RWPE1 (cell line): Measurements from ENCODE around the gene SZT2.
"Not testable (repeated sequence)": the region's sequence is repeated elsewhere in the genome, so short reads cannot be mapped to it uniquely, and the experiment has no call there.

Experiments
- CTCF ChIA-PET: fragments of 350-600 bp; sonication (Branson Sonifier 250); formaldehyde crosslinking; extraction: SDS; loops from one replicate; lab custom pipeline; 2021; lab: Yijun Ruan, JAX
- POLR2A ChIA-PET: fragments of 400-600 bp; formaldehyde crosslinking; extraction: SDS; loops from one replicate; lab custom pipeline; 2020; ENCODE audit warnings: antibody characterized with exemption; ENCODE audit not compliant: low non-redundant PET; lab: Yijun Ruan, JAX
- DNase-seq: peaks from one replicate; pipeline ENCODE4 v3.0.0; 2012; ENCODE audit warnings: low spot score
- H3K27ac ChIP-seq: fragments of 450-650 bp; 2 replicates; pipeline ENCODE4 v1.5.1; 2017
- CTCF ChIP-seq: fragments of 450-650 bp; conservative IDR thresholded peaks from 2 replicates; pipeline ENCODE4 v1.5.1; 2017; ENCODE audit warnings: low read depth, mild to moderate bottlenecking

Gene SZT2

GRCh38 chr1:43455213-43455889 is 65.7 kb downstream of the SZT2 start:
- no peak overlapping the region for H3K27ac ChIP-seq
- ChIA-PET CTCF (no interaction called here), POLR2A (interaction anchor here (0.6 to 1.1 kb wide), 2 partner anchors 13 to 56 kb away, joined by 3 to 4 read pairs; no protein-coding TSS in a partner anchor)
- TF ChIP-seq CTCF, result no peak
- no peak for DNase-seq

- CTCF ChIA-PET, result interaction anchor here (0.6 kb wide), 1 partner anchor 81 kb away, joined by 3 read pairs; no protein-coding TSS in a partner anchor
- H3K27ac ChIP-seq, POLR2A ChIA-PET, DNase-seq: not testable (repeated sequence)
Observed at GRCh38 chr1:43458379-43458778, 68.7 kb downstream of the SZT2 start.

GRCh38 chr1:43460988-43461693 is 71.4 kb downstream of the SZT2 start:
- POLR2A ChIA-PET, result no interaction called here
- CTCF ChIA-PET, result interaction anchor here (0.5 kb wide), 1 partner anchor 89 kb away, joined by 3 read pairs; no protein-coding TSS in a partner anchor

GRCh38 chr1:43463479-43463878 is 73.8 kb downstream of the SZT2 start:
- H3K27ac ChIP-seq, result no peak overlapping the region
- POLR2A ChIA-PET, result no interaction called here
- TF ChIP-seq CTCF, result no peak
- CTCF ChIA-PET, result interaction anchor here (0.7 kb wide), 1 partner anchor 310 kb away, joined by 4 read pairs; no protein-coding TSS in a partner anchor
- DNase-seq, result no peak

More at GRCh38 chr1:43460988-43461693, 71.4 kb downstream of the SZT2 start:
- no peak for DNase-seq
- no peak overlapping the region for H3K27ac ChIP-seq
- no peak for TF ChIP-seq CTCF

- H3K27ac ChIP-seq, result no peak overlapping the region
- POLR2A ChIA-PET, result no interaction called here
- no peak for TF ChIP-seq CTCF
- DNase-seq, result no peak
- CTCF ChIA-PET, result interaction anchor here (0.5 kb wide), 1 partner anchor 240 kb away, joined by 3 read pairs; no protein-coding TSS in a partner anchor
Observed at GRCh38 chr1:43464681-43465504, 75.2 kb downstream of the SZT2 start.

GRCh38 chr1:43465505-43466067 is 75.9 kb downstream of the SZT2 start:
- ChIA-PET CTCF (no interaction called here), POLR2A (no interaction called here)
- no peak for DNase-seq
- no peak overlapping the region for H3K27ac ChIP-seq
- no peak for TF ChIP-seq CTCF
